GM18951 (cell line): Measurements from ENCODE around the gene IFT57.
"Not testable (repeated sequence)": the region's sequence is repeated elsewhere in the genome, so short reads cannot be mapped to it uniquely, and the experiment has no call there.

ENCODE experiments used
- POLR2A ChIP-seq: IDR thresholded peaks from 4 replicates; pipeline ENCODE4 v1.6.1; 2011; ENCODE audit warnings: mild to moderate bottlenecking; ENCODE audit not compliant: insufficient read length, insufficient read depth; ENCODE audit errors: extremely low read depth
- in situ Hi-C: fragments of 300-500 bp; cut with MboI; formaldehyde crosslinking; loops from one replicate; pipeline ENCODE4 v1.12.0; 2022; ENCODE audit warnings: low sequenced_read_pairs, mixed read lengths, inconsistent platforms; ENCODE audit not compliant: unreplicated experiment

The IFT57 gene

GRCh38 chr3:108171106-108171505 lies 51.1 kb downstream of the IFT57 start:
- in situ Hi-C loops: no loop called here
- no peak for TF ChIP-seq POLR2A

DNA sequence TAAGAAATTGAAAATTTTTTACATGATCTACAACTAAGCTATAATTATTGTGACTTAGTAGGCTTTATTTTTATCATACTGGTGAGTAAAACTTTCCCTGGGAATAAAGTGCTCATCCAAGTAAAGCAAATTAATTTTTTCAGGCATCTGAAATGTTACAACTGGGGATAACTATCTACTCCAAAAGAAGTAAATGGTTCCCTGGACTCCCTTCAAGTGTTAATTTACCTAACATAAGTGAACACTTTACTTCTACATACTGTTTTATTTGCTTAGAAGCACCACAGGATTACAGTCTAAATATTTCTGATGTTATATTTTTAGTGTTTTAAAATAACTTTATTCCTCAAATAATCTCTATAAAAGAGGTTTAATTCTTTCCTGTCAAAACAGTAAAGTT lies 57.8 kb downstream of the IFT57 start:
- in situ Hi-C loops: no loop called here
- no peak for TF ChIP-seq POLR2A

- in situ Hi-C loops: no loop called here
- TF ChIP-seq POLR2A: no peak
Measured at GRCh38 chr3:108159865-108160264, 62.4 kb downstream of the IFT57 start.

DNA sequence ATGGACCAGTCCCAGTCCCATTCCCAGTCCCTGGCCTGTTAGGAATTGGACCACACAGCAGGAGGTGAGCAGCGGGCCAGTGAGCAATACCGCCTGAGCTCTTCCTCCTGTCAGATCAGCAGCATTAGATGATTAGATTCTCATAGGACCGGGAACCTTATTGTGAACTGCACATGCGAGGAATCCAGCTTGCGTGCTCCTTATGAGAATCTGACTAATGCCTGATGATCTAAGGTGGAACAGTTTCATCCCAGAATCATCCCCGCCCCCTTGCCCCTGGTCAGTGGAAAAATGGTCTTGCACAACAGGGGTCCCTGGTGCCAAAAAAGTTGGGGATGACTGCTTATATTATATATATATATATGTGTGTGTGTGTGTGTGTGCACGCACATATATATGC lies 63.1 kb downstream of the IFT57 start:
- in situ Hi-C loops: no loop called here
- no peak for TF ChIP-seq POLR2A

GRCh38 chr3:108158251-108158650 lies 64.0 kb downstream of the IFT57 start:
- in situ Hi-C loops: no loop called here
- TF ChIP-seq POLR2A: no peak

- no peak for TF ChIP-seq POLR2A
- in situ Hi-C loops: no loop called here
Measured at GRCh38 chr3:108157273-108157672, 65.0 kb downstream of the IFT57 start.

DNA sequence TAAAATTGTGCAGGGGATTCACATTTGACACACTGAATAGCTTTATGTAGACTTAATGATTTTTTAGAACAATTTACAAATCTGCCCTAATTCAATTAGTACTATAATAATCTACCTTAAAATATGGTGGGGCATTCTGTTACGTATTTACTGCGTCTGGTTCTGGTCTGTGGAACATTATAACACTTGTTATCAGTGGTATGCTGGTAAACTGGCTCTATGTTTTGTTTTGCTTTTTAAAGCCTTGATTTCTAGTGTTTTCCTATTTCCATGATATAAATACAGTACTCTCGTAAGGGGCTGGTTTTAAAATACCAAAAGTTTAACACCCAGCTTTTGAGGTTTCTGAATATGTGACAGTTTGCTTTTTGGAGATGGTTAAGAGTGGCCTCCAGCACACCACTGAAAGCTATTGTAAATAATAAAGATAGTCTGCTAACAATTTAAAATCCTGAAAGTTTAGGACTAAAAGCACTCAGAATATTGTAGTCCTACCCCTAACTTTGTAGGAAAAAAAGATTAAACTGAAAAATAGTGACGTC lies 65.8 kb downstream of the IFT57 start:
- in situ Hi-C loops: no loop called here

GRCh38 chr3:108155642-108156041 lies 66.6 kb downstream of the IFT57 start:
- in situ Hi-C loops: not testable (repeated sequence)

More for the DNA sequence above, 65.8 kb downstream of the IFT57 start:
- no peak for TF ChIP-seq POLR2A

- in situ Hi-C loops: no loop called here
- TF ChIP-seq POLR2A: no peak
Measured at GRCh38 chr3:108153451-108153981, 68.7 kb downstream of the IFT57 start.

DNA sequence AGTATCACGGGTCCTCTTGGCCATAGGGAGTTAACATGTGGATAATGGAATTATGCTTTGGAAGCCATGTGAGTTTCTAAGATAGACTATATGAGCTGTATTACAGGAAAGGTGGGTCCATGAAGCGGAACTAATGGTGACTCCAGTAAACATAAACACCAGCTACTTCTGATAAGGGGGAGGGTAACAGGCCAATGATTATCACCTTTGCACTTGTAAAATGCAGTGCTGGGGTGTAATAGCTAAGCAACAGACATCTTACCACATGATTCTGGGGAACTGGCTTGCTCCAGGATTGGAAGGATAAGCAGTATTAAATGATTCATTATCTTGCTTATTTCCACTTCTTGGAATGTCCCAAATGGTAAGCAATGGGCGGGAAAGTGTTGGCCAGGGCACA lies 70.0 kb downstream of the IFT57 start:
- in situ Hi-C loops: no loop called here
- no peak for TF ChIP-seq POLR2A

GRCh38 chr3:108150200-108150599 lies 72.0 kb downstream of the IFT57 start:
- in situ Hi-C loops: no loop called here
- no peak for TF ChIP-seq POLR2A

DNA sequence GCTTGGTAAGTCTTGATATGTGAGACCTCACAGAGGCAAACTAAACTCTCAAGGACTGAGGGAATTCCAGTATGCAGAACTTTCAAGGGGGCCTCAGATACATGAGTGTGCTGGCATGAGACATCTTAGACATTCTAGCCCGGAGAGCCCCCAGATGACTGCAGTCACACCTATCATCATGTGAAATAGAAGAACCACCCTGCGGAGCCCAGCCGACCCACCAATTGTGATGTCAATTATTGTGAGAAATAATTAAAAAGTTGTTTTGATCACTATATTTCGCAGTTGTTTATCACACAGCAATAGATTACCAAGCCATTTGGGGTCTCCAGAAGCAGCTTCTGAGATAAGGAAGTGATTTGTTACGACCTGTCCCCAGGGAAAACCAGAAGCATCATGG lies 76.1 kb downstream of the IFT57 start:
- in situ Hi-C loops: no loop called here
- TF ChIP-seq POLR2A: no peak

GRCh38 chr3:108145578-108145977 lies 76.6 kb downstream of the IFT57 start:
- in situ Hi-C loops: no loop called here
- TF ChIP-seq POLR2A: no peak

DNA sequence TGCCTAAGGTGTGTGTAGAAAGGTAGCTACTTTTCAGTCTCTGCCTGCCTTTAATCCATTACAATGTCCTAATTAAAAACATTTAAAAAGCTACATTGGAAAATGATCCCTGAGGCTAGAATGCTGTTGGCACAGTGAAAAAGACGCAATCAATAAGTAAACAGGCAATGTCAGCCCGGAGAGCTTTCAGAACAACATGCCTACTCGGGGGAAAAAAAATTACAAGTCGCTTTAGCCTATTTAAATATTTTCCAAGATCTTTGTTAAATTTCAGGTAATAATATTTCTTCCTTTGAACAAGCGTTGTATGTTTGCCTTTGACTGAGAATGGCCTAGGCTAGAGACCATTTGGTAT lies 84.8 kb downstream of the IFT57 start:
- no peak for TF ChIP-seq POLR2A
- in situ Hi-C loops: no loop called here
